CD14-positive monocyte (primary cell): ENCODE results near the gene PANK4. TPM values are rescaled to one million over a fixed set of nuclear protein-coding genes. Genes with fewer than 3 reads are reported as not detected.

Experiments
- DNase-seq, 3 donors: peaks; one replicate each; pipeline ENCODE4 v3.0.0-alpha.2; 2011 to 2022
- H2AFZ ChIP-seq: 2 replicates; pipeline ENCODE4 v1.6.0; 2012; ENCODE audit warnings: mild to moderate bottlenecking, low read depth, low read length, inconsistent platforms; ENCODE audit not compliant: insufficient read depth, poor library complexity, severe bottlenecking
- H3K27ac ChIP-seq, 2 donors: 1 replicate in 1 of 2; 2 replicates in 1 of 2; pipeline ENCODE4 v1.5.1; 2012 to 2013; ENCODE audit warnings: low read length in 2 of 2, control low read depth in 1 of 2, inconsistent platforms in 1 of 2, low read depth in 1 of 2, mild to moderate bottlenecking in 1 of 2
- H3K27me3 ChIP-seq, 2 donors: one replicate each; pipeline versions ENCODE4 v1.6.0 to v1.6.1; 2011 to 2013; ENCODE audit warnings: low read length in 2 of 2; ENCODE audit not compliant: control insufficient read depth in 2 of 2, insufficient read depth in 2 of 2
- H3K36me3 ChIP-seq, 2 donors: replicated peaks in 1 of 2; 1 replicate in 1 of 2; 2 replicates in 1 of 2; pipeline versions ENCODE4 v1.5.1 to v1.6.1; 2012 to 2013; ENCODE audit warnings: low read length in 2 of 2, control low read depth in 1 of 2, inconsistent platforms in 1 of 2, mild to moderate bottlenecking in 1 of 2; ENCODE audit not compliant: insufficient read depth in 2 of 2, control insufficient read depth in 1 of 2
- H3K4me1 ChIP-seq, 2 donors: 1 replicate in 1 of 2; 2 replicates in 1 of 2; pipeline versions ENCODE4 v1.5.1 to v1.6.1; 2012 to 2013; ENCODE audit warnings: low read length in 2 of 2, control low read depth in 1 of 2, inconsistent platforms in 1 of 2, mild to moderate bottlenecking in 1 of 2, moderate library complexity in 1 of 2; ENCODE audit not compliant: insufficient read depth in 2 of 2, control insufficient read depth in 1 of 2
- H3K4me2 ChIP-seq: replicated peaks from 2 replicates; pipeline ENCODE3; 2012; ENCODE audit warnings: low read length, moderate library complexity, mild to moderate bottlenecking; ENCODE audit not compliant: poor library complexity, severe bottlenecking; ENCODE audit errors: extremely low read depth
- H3K4me3 ChIP-seq, 3 experiments: fragments of 200-600 bp in 1 of 3; sonication (generic) in 1 of 3; replicated peaks in 1 of 3; 1 replicate in 2 of 3; 2 replicates in 1 of 3; pipeline ENCODE4 v1.5.1; 2011 to 2013; ENCODE audit warnings: low read length in 3 of 3, mild to moderate bottlenecking in 3 of 3, control low read depth in 2 of 3, low read depth in 2 of 3, inconsistent platforms in 1 of 3, moderate library complexity in 1 of 3
- H3K79me2 ChIP-seq: 2 replicates; pipeline ENCODE4 v1.6.0; 2012; ENCODE audit warnings: mild to moderate bottlenecking, control low read depth, inconsistent platforms, low read length, moderate library complexity; ENCODE audit not compliant: insufficient read depth
- H3K9ac ChIP-seq: 2 replicates; pipeline ENCODE4 v1.6.0; 2017; ENCODE audit warnings: low read length, mild to moderate bottlenecking; ENCODE audit not compliant: insufficient read depth, poor library complexity, severe bottlenecking
- H3K9me3 ChIP-seq, 2 donors: replicated peaks in 1 of 2; 1 replicate in 1 of 2; 2 replicates in 1 of 2; pipeline versions ENCODE4 v1.5.1 to v1.6.1; 2012 to 2013; ENCODE audit warnings: low read length in 2 of 2, control low read depth in 1 of 2; ENCODE audit not compliant: control insufficient read depth in 1 of 2, insufficient read depth in 1 of 2
- H4K20me1 ChIP-seq: 2 replicates; pipeline ENCODE4 v1.6.0; 2012; ENCODE audit warnings: mild to moderate bottlenecking, low read length, control low read depth, moderate library complexity; ENCODE audit not compliant: insufficient read depth
- H3K27ac Mint-ChIP-seq, 7 donors: one replicate each; pipeline ENCODE4 v1.8.0; 2020; ENCODE audit warnings: mild to moderate bottlenecking in 7 of 7, mixed read lengths in 7 of 7, moderate library complexity in 6 of 7, inconsistent platforms in 2 of 7
- H3K27me3 Mint-ChIP-seq, 3 donors: one replicate each; pipeline ENCODE4 v1.8.0; 2021 to 2022; ENCODE audit warnings: low read depth in 3 of 3, mild to moderate bottlenecking in 3 of 3, mixed read lengths in 3 of 3, moderate library complexity in 3 of 3, inconsistent platforms in 1 of 3
- H3K36me3 Mint-ChIP-seq, 2 donors: one replicate each; pipeline ENCODE4 v1.8.0; 2020; ENCODE audit warnings: mixed read lengths in 2 of 2, inconsistent platforms in 1 of 2, mild to moderate bottlenecking in 1 of 2
- H3K4me1 Mint-ChIP-seq: one replicate; pipeline ENCODE4 v1.8.0; 2020; ENCODE audit warnings: mild to moderate bottlenecking, mixed read lengths
- H3K4me3 Mint-ChIP-seq, 2 donors: one replicate each; pipeline ENCODE4 v1.8.0; 2020; ENCODE audit warnings: mild to moderate bottlenecking in 2 of 2, mixed read lengths in 2 of 2, moderate library complexity in 1 of 2
- H3K9me3 Mint-ChIP-seq, 7 donors: one replicate each; pipeline ENCODE4 v1.8.0; 2020 to 2022; ENCODE audit warnings: mixed read lengths in 7 of 7, mild to moderate bottlenecking in 6 of 7, moderate library complexity in 6 of 7, inconsistent platforms in 2 of 7
- CTCF ChIP-seq: fragments of 200-600 bp; IDR thresholded peaks from one replicate; pipeline ENCODE4 v1.8.0; 2022; ENCODE audit warnings: antibody characterized with exemption, mild to moderate bottlenecking
- WGBS: methylation state at CpG from one replicate; pipeline ENCODE4 v1.1.5; 2013; ENCODE audit warnings: missing lambda C conversion rate; ENCODE audit not compliant: insufficient coverage; 5-methylcytosine and 5-hydroxymethylcytosine counted together
- intact Hi-C, 2 donors: fragments of 100-400 bp; cut with micrococcal nuclease; formaldehyde crosslinking; loops; one replicate each; pipeline versions ENCODE4 v1.15.0 to v1.15.1; 2023
- polyA plus RNA-seq, 3 donors: library from polyadenylated mRNA; depleted of rRNA in 1 of 3; unstranded in 2 of 3; stranded (reverse) in 1 of 3; fragments of 300-500 nt in 2 of 3; fragments of >200 nt in 1 of 3; fragmentation: Illumina TruSeq in 2 of 3; gene quantifications; 1 replicate in 2 of 3; 2 replicates in 1 of 3; pipeline ENCODE4 v1.2.3, GENCODE V29; 2012 to 2021

The PANK4 gene
- polyA plus RNA-seq, 3 donors: 11.9 to 30.2 (median 13.7) TPM

GRCh38 chr1:2518528-2518927 lies 7.9 kb downstream of the PANK4 start:
- Histone ChIP-seq H3K36me3 (peaks cover 77 to 90% of the 10 kb centered on the region in 2 donors), H3K9ac (no peak overlapping the region), H3K4me3 (no peak overlapping the region), H3K4me1 (no peaks in the 10 kb centered on the region), H3K79me2 (peaks cover 21% of the 10 kb centered on the region), H3K4me2 (no peak overlapping the region), H4K20me1 (peaks cover 75% of the 10 kb centered on the region), H3K9me3 (no peaks in the 10 kb centered on the region), H3K27me3 (no peaks in the 10 kb centered on the region), H3K27ac (no peak overlapping the region), H2AFZ (no peak overlapping the region)
- intact Hi-C loops: no loop called here
- no peak overlapping the region for H3K27ac Mint-ChIP-seq
- no peak for TF ChIP-seq CTCF
- H3K36me3 Mint-ChIP-seq: peaks cover 68 to 95% of the 10 kb centered on the region in 2 donors
- 97% methylated on average over 16 of the region's 26 CpGs for WGBS
- H3K4me3 Mint-ChIP-seq: no peak overlapping the region
- no peaks in the 10 kb centered on the region for H3K27me3 Mint-ChIP-seq
- no peak for DNase-seq
- H3K9me3 Mint-ChIP-seq: no peaks in the 10 kb centered on the region
- H3K4me1 Mint-ChIP-seq: no peaks in the 10 kb centered on the region

- Histone ChIP-seq H3K27ac (no peak overlapping the region), H3K9ac (no peak overlapping the region), H3K79me2 (peaks cover 15% of the 10 kb centered on the region), H2AFZ (no peak overlapping the region), H3K9me3 (no peaks in the 10 kb centered on the region), H3K4me1 (no peaks in the 10 kb centered on the region), H3K27me3 (no peaks in the 10 kb centered on the region), H4K20me1 (peaks cover 75% of the 10 kb centered on the region), H3K4me3 (no peak overlapping the region), H3K4me2 (no peak overlapping the region), H3K36me3 (peaks cover 83 to 96% of the 10 kb centered on the region in 2 donors)
- TF ChIP-seq CTCF: no peak
- intact Hi-C loops: no loop called here
- Mint-ChIP-seq H3K27ac (no peak overlapping the region), H3K27me3 (no peaks in the 10 kb centered on the region), H3K9me3 (no peaks in the 10 kb centered on the region), H3K36me3 (peaks cover 72 to 98% of the 10 kb centered on the region in 2 donors), H3K4me3 (no peak overlapping the region), H3K4me1 (no peaks in the 10 kb centered on the region)
- DNase-seq: no peak
- WGBS: over 99% methylated on average over 16 of the region's 17 CpGs
Measured at GRCh38 chr1:2517966-2518365, 8.4 kb downstream of the PANK4 start.
